H9 (cell line): Measurements from ENCODE around the gene ADGRL2. TPM values are rescaled to one million over a fixed set of nuclear protein-coding genes. Genes with fewer than 3 reads are reported as not detected.

Experiments used
- DNase-seq: peaks from one replicate; pipeline ENCODE4 v3.0.0-alpha.2; 2017
- H2AFZ ChIP-seq: one replicate; pipeline ENCODE4 v1.6.1; 2013; ENCODE audit warnings: mild to moderate bottlenecking, low read length, control low read depth, moderate library complexity
- H2AK5ac ChIP-seq: 2 replicates; pipeline ENCODE4 v1.6.1; 2013; ENCODE audit warnings: low read length, control low read depth, mixed read lengths; ENCODE audit not compliant: insufficient read length
- H2BK120ac ChIP-seq: one replicate; pipeline ENCODE4 v1.6.1; 2013; ENCODE audit warnings: low read depth, mild to moderate bottlenecking, low read length, control low read depth, inconsistent platforms; ENCODE audit not compliant: poor library complexity, severe bottlenecking
- H2BK12ac ChIP-seq: 2 replicates; pipeline ENCODE4 v1.6.1; 2013; ENCODE audit warnings: low read length, control low read depth, mixed read lengths, low read depth; ENCODE audit not compliant: insufficient read length
- H2BK15ac ChIP-seq: 2 replicates; pipeline ENCODE4 v1.6.1; 2013; ENCODE audit warnings: low read depth, low read length, control low read depth
- H2BK20ac ChIP-seq: one replicate; pipeline ENCODE4 v1.6.1; 2013; ENCODE audit warnings: low read depth, mild to moderate bottlenecking, low read length, control low read depth, inconsistent platforms; ENCODE audit not compliant: poor library complexity, severe bottlenecking
- H2BK5ac ChIP-seq: 2 replicates; pipeline ENCODE4 v1.6.1; 2013; ENCODE audit warnings: low read length, control low read depth, mixed read lengths; ENCODE audit not compliant: insufficient read length
- H3K14ac ChIP-seq: 2 replicates; pipeline ENCODE4 v1.6.1; 2013; ENCODE audit warnings: low read length, control low read depth; ENCODE audit not compliant: insufficient read depth
- H3K18ac ChIP-seq: 2 replicates; pipeline ENCODE4 v1.6.1; 2013; ENCODE audit warnings: low read depth, mild to moderate bottlenecking, mixed read lengths, low read length, control low read depth; ENCODE audit not compliant: insufficient read length
- H3K23ac ChIP-seq: 2 replicates; pipeline ENCODE4 v1.6.1; 2013; ENCODE audit warnings: low read length, control low read depth, mixed read lengths, low read depth; ENCODE audit not compliant: insufficient read length
- H3K23me2 ChIP-seq: 2 replicates; pipeline ENCODE4 v1.6.1; 2013; ENCODE audit warnings: low read depth, mild to moderate bottlenecking, mixed read lengths, low read length, control low read depth; ENCODE audit not compliant: insufficient read length, poor library complexity, severe bottlenecking
- H3K27ac ChIP-seq: 2 replicates; pipeline ENCODE4 v1.5.1; 2013; ENCODE audit warnings: low read length, control low read depth, mixed read lengths, low read depth; ENCODE audit not compliant: insufficient read length
- H3K27me3 ChIP-seq: 2 replicates; pipeline ENCODE4 v1.6.1; 2013; ENCODE audit warnings: low read length, control low read depth, inconsistent platforms; ENCODE audit not compliant: insufficient read depth
- H3K4ac ChIP-seq: 2 replicates; pipeline ENCODE4 v1.6.1; 2013; ENCODE audit warnings: low read depth, mild to moderate bottlenecking, control low read depth, inconsistent platforms, low read length, moderate library complexity
- H3K4me1 ChIP-seq: 2 replicates; pipeline ENCODE4 v1.6.1; 2013; ENCODE audit warnings: low read length, control low read depth, inconsistent platforms; ENCODE audit not compliant: insufficient read depth
- H3K4me2 ChIP-seq: 2 replicates; pipeline ENCODE4 v1.6.1; 2013; ENCODE audit warnings: low read length, control low read depth, mixed read lengths; ENCODE audit not compliant: insufficient read length, insufficient read depth
- H3K56ac ChIP-seq: 2 replicates; pipeline ENCODE4 v1.6.1; 2013; ENCODE audit warnings: low read depth, mild to moderate bottlenecking, mixed read lengths, low read length, control low read depth; ENCODE audit not compliant: insufficient read length
- H3K79me1 ChIP-seq: 2 replicates; pipeline ENCODE4 v1.6.1; 2013; ENCODE audit warnings: low read depth, mild to moderate bottlenecking, moderate library complexity, low read length, control low read depth, inconsistent platforms; ENCODE audit not compliant: insufficient read depth, poor library complexity, severe bottlenecking
- H3K79me2 ChIP-seq: 2 replicates; pipeline ENCODE4 v1.6.1; 2013; ENCODE audit warnings: low read length, control low read depth, inconsistent platforms; ENCODE audit not compliant: insufficient read depth
- H3K9ac ChIP-seq: 2 replicates; pipeline ENCODE4 v1.6.1; 2013; ENCODE audit warnings: low read length, control low read depth, mixed read lengths; ENCODE audit not compliant: insufficient read length; ENCODE audit errors: extremely low read depth
- H3K9me3 ChIP-seq: one replicate; pipeline ENCODE4 v1.6.1; 2013; ENCODE audit warnings: low read depth, low read length, inconsistent platforms; ENCODE audit not compliant: control insufficient read depth
- H3T11ph ChIP-seq: one replicate; pipeline ENCODE4 v1.6.1; 2013; ENCODE audit warnings: mild to moderate bottlenecking, low read length, control low read depth, inconsistent platforms
- H4K20me1 ChIP-seq: one replicate; pipeline ENCODE4 v1.6.1; 2013; ENCODE audit not compliant: control insufficient read depth, insufficient read length, insufficient read depth
- H4K5ac ChIP-seq: 2 replicates; pipeline ENCODE4 v1.6.1; 2013; ENCODE audit warnings: low read depth, mild to moderate bottlenecking, mixed read lengths, low read length, control low read depth; ENCODE audit not compliant: insufficient read length
- H4K8ac ChIP-seq: replicated peaks from 2 replicates; pipeline ENCODE4 v1.6.1; 2013; ENCODE audit warnings: low read length, control low read depth, mixed read lengths, low read depth; ENCODE audit not compliant: insufficient read length
- H4K91ac ChIP-seq: 2 replicates; pipeline ENCODE4 v1.6.1; 2013; ENCODE audit warnings: low read depth, mild to moderate bottlenecking, moderate library complexity, mixed read lengths, low read length, control low read depth; ENCODE audit not compliant: insufficient read length
- H3K27ac Mint-ChIP-seq, 3 experiments: 2 replicates in 2 of 3; 3 replicates in 1 of 3; pipeline ENCODE4 v1.8.0; 2020 to 2021; ENCODE audit warnings: mixed read lengths in 3 of 3, mild to moderate bottlenecking in 1 of 3, moderate library complexity in 1 of 3
- H3K27me3 Mint-ChIP-seq: 2 replicates; pipeline ENCODE4 v1.8.0; 2021; ENCODE audit warnings: low read depth, mild to moderate bottlenecking, moderate library complexity, mixed read lengths
- H3K36me3 Mint-ChIP-seq, 3 experiments: 2 replicates in 2 of 3; 3 replicates in 1 of 3; pipeline ENCODE4 v1.8.0; 2020 to 2021; ENCODE audit warnings: low read depth in 3 of 3, mixed read lengths in 3 of 3; ENCODE audit not compliant: insufficient read depth in 1 of 3
- H3K4me1 Mint-ChIP-seq, 2 experiments: 2 replicates each; pipeline ENCODE4 v1.8.0; 2020; ENCODE audit warnings: mixed read lengths in 2 of 2
- H3K4me3 Mint-ChIP-seq, 2 experiments: 2 replicates in 1 of 2; 3 replicates in 1 of 2; pipeline ENCODE4 v1.8.0; 2020 to 2021; ENCODE audit warnings: mild to moderate bottlenecking in 2 of 2, mixed read lengths in 2 of 2, moderate library complexity in 1 of 2
- H3K9me3 Mint-ChIP-seq, 2 experiments: 2 replicates in 1 of 2; 3 replicates in 1 of 2; pipeline ENCODE4 v1.8.0; 2020; ENCODE audit warnings: mild to moderate bottlenecking in 2 of 2, mixed read lengths in 2 of 2, moderate library complexity in 1 of 2
- total RNA-seq: library from RNA; stranded (reverse); gene quantifications from 2 replicates; pipeline ENCODE4 v1.2.1, GENCODE V29; 2021
- TF ChIP-seq, protein P1 (sequence below): fragments of 200-600 bp; sonication (generic); conservative IDR thresholded peaks from 3 replicates; pipeline ENCODE4 v1.8.0; 2021; ENCODE audit warnings: antibody characterized with exemption, mild to moderate bottlenecking

Gene ADGRL2
- total RNA-seq, 1 experiment from 2014 or later: 119 TPM

DNA sequence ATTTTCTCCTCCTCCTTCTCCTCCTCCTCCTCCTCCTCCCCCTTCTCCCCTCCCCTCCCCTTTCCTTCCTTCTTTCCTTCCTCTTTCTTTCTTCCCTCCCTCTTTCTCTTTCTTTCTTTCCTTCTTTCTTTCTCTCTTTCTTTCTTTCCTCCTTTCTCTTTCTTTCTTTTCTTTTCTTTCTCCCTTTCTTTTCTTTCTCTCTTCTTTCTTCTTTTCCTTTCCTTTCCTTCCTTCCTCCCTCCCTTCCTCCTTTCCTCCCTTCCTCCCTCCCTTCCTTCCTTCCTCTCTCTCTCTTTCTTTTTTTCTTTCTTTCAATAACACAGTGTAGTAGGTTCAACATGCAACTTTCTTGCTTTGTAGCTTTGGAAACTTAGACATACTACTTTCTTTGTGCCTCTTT, 46.3 kb upstream of the ADGRL2 start:
- peaks cover 13 to 16% of the 10 kb centered on the region in 2 experiments for H3K4me1 Mint-ChIP-seq

More for the DNA sequence above, 46.3 kb upstream of the ADGRL2 start:
- H4K91ac ChIP-seq: no peak overlapping the region
- H3K9me3 Mint-ChIP-seq: no peaks in the 10 kb centered on the region
- no peak overlapping the region for H4K5ac ChIP-seq
- no peak overlapping the region for H3K27ac Mint-ChIP-seq
- no peak overlapping the region for H3K27ac ChIP-seq
- no peak overlapping the region for H2BK20ac ChIP-seq
- H2BK120ac ChIP-seq: no peak overlapping the region
- H3K4ac ChIP-seq: no peak overlapping the region
- H4K8ac ChIP-seq: no peak overlapping the region
- no peak overlapping the region for H3K23ac ChIP-seq
- H3K27me3 ChIP-seq: no peaks in the 10 kb centered on the region
- no peak overlapping the region for H3K18ac ChIP-seq
- H3K4me3 Mint-ChIP-seq: no peak overlapping the region
- H2BK15ac ChIP-seq: no peak overlapping the region
- H2BK5ac ChIP-seq: no peak overlapping the region
- H3K4me2 ChIP-seq: no peak overlapping the region
- no peak overlapping the region for H2AFZ ChIP-seq
- no peaks in the 10 kb centered on the region for H3K9me3 ChIP-seq
- no peak overlapping the region for H3T11ph ChIP-seq
- no peaks in the 10 kb centered on the region for H3K36me3 Mint-ChIP-seq
- H2BK12ac ChIP-seq: no peak overlapping the region
- peaks cover 3% of the 10 kb centered on the region for H3K4me1 ChIP-seq
- no peak overlapping the region for H3K9ac ChIP-seq
- H4K20me1 ChIP-seq: no peaks in the 10 kb centered on the region
- DNase-seq: no peak
- H3K79me2 ChIP-seq: no peaks in the 10 kb centered on the region
- H2AK5ac ChIP-seq: no peak overlapping the region
- no peaks in the 10 kb centered on the region for H3K79me1 ChIP-seq
- H3K23me2 ChIP-seq: no peaks in the 10 kb centered on the region
- TF ChIP-seq, protein P1, sequence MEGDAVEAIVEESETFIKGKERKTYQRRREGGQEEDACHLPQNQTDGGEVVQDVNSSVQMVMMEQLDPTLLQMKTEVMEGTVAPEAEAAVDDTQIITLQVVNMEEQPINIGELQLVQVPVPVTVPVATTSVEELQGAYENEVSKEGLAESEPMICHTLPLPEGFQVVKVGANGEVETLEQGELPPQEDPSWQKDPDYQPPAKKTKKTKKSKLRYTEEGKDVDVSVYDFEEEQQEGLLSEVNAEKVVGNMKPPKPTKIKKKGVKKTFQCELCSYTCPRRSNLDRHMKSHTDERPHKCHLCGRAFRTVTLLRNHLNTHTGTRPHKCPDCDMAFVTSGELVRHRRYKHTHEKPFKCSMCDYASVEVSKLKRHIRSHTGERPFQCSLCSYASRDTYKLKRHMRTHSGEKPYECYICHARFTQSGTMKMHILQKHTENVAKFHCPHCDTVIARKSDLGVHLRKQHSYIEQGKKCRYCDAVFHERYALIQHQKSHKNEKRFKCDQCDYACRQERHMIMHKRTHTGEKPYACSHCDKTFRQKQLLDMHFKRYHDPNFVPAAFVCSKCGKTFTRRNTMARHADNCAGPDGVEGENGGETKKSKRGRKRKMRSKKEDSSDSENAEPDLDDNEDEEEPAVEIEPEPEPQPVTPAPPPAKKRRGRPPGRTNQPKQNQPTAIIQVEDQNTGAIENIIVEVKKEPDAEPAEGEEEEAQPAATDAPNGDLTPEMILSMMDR: no peak
- H3K27me3 Mint-ChIP-seq: no peaks in the 10 kb centered on the region
- no peak overlapping the region for H3K14ac ChIP-seq
- H3K56ac ChIP-seq: no peak overlapping the region
